Measurements from ENCODE around the gene SYT12. TPM values are rescaled to one million over a fixed set of nuclear protein-coding genes. Genes with fewer than 3 reads are reported as not detected.

The SYT12 gene
- total RNA-seq, 1 donor from 2014 or later: 4.8 TPM

- DNase-seq (ENCODE audit: low spot score) (peak; percentile 56), ATAC-seq (no peak)
Measured at GRCh38 chr11:67054836-67055523, 32.0 kb downstream of the SYT12 start.

DNA sequence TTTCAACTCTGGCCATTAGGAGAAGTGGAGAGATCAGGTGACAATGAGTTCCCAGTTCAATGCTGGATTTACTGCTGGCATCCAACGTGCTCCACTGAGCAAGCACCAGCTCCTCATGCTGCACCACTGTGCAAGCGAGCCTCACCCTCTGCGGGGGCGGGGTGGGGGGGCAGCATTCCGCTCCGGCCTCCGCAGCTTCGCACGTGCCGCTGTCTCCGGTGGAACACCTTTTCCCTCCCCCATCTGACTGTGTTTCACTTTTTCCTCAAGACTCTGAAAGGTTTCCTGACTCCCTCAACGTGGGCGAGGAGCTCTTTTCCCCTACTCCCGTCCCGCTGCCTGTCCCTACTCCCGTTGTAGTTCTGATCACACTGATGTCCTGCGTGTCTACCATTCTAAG is 32.9 kb downstream of the SYT12 start:
- no peak for ATAC-seq
- peak; percentile 49 for DNase-seq (ENCODE audit: low spot score)

GRCh38 chr11:67056267-67057204 is 33.6 kb downstream of the SYT12 start, which contains the start of gene RHOD:
TSS of gene RHOD (plus strand) at chr11:67056847. CDS start at chr11:67056903, 56 bp downstream.
- DNase-seq (ENCODE audit: low spot score): peak; percentile 74
- ATAC-seq: peak; percentile 66

DNA sequence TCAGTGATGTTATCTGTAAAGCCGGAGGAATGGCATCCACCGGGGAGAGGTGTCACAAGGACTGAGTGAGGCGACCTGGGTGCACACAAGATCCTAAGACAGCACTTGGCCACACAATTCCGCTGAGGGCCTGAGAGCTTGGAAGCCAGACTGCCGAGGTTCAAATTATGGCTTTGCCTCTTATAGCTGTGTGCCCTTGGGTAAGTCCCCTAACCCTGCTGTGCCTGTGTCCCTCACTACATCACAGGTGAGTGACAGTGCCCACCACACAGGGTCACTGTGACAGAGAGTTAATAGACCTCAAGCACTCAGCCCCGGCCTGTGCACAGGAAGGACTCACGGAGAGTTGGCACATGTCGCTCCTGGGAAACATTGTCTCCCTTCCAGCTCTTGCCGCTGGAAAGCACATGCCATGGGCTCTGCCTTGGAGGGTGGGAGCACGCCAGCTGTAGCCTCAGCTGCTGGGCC is 34.3 kb downstream of the SYT12 start:
- peak; percentile 69 for DNase-seq (ENCODE audit: low spot score)
- peak; percentile 44 for ATAC-seq

DNA sequence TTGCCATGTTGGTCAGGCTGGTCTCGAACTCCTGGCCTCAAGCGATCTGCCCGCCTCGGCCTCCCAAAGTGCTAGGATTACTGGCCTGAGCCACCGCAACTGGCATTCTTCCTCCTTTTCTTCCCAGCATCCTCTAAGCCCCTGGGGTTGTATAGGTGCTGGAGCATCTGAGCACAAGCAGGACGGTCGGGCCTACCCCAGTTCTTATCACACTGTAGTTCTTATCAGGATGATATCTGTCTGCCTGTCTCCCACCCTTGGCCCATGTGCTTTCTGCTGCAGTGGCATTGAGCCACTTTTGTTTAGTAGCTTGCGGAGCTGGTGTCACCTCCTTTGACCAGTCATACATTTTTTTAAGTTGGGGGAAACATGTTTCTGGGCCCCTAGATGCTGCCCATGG is 35.6 kb downstream of the SYT12 start:
- no peak for ATAC-seq

DNA sequence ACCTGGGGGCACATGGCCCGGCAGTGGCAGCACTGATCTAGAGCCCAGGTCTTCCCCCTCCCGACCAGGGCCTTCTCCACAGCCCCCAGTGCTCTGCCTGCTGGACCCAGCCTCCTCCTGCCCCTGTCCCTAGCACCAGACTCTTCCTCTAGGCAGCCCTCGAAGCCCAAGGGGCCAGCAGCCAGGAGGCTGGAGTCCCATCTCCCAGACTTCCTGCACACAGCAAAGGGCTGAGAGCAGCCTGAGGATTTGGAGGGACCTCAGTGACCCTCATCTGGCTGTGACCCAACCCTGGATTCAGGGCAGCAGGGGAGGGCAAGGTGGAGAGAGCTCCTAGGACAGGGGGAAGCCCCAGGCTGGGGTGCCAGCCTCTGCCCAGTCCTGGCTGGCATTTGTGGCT is 36.7 kb downstream of the SYT12 start:
- DNase-seq (ENCODE audit: low spot score) (peak; percentile 45), ATAC-seq (no peak)

More for the DNA sequence above, 35.6 kb downstream of the SYT12 start:
- DNase-seq (ENCODE audit: low spot score): no peak

DNA sequence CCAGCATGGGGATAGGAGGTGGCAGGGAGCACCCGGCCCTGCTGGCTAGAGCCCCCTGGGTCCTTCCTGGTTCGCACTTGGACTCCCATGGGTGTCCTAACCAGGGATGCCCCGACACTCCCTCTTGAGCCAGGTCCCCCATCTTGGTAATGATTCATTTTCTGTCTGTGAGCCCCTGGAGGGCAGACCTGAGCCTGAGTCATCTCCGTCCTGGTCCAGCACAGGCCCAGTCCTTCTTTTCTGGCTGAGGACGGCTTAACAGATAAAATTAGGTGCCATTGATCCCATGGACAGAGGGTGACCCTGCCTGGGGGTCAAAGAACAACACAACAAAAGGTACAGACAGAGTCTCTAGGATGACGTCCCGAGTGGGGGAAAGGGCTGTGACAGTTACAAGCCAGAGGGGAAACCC is 37.2 kb downstream of the SYT12 start:
- ATAC-seq (peak; percentile 50), DNase-seq (ENCODE audit: low spot score) (peak; percentile 65)

- DNase-seq (ENCODE audit: low spot score) (no peak), ATAC-seq (no peak)
Measured at GRCh38 chr11:67062526-67063373, 39.8 kb downstream of the SYT12 start.

DNA sequence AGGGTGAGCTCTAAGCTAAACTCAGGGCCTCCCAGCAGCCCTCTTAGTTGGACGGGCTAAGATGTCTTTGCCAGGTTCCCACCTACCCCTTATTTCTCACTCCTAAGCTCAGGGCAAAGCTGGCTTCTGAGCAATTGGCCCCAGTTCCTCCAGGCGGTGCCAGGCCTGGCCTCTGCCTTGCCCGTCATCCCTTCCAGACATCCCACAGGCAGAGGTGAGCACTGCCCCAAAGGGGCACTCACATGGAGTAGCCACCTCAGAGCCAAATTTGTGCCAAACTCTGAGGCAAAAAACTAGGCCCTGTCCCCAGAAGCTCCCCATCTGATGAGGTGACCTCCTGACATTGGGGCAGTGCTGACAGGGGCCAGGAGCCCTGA is 43.4 kb downstream of the SYT12 start:
- ATAC-seq: peak; percentile 10

DNA sequence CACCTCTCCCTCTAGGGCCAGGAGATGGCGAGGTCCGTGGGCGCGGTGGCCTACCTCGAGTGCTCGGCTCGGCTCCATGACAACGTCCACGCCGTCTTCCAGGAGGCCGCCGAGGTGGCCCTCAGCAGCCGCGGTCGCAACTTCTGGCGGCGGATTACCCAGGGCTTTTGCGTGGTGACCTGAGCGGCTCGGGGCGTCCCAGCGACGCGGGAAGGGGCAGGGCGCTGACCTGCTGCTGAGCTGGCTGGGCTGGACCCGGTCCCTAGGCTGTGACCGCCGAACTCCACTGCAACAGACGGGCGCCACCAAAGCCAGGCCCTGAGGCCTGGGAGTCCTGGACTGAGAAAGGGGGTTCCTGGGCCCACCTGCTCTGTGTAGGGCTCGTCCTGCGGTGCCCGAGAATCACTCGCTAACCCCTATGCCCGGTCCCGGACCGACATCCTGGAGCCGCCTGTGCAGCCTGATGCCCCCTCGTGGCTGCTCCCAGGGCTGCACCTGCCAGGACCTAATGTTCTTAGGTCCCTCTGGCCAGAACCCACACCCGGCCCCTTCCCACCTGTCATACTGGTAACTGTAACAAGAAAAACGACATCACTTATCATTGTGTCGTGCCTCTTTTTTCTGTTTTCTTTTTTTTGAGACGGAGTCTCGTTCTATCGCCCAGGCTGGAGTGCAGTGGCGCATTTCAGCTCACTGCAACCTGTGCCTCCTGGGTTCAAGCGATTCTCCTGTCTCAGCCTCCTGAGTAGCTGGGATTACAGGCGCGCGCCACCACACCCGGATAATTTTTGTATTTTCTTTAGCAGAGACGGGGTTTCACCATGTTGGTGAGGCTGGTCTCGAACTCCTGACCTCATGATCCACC is 48.7 kb downstream of the SYT12 start:
- ATAC-seq (peak; percentile 92), DNase-seq (ENCODE audit: low spot score) (peak; percentile 80)

More for the DNA sequence above, 43.4 kb downstream of the SYT12 start:
- DNase-seq (ENCODE audit: low spot score): no peak

DNA sequence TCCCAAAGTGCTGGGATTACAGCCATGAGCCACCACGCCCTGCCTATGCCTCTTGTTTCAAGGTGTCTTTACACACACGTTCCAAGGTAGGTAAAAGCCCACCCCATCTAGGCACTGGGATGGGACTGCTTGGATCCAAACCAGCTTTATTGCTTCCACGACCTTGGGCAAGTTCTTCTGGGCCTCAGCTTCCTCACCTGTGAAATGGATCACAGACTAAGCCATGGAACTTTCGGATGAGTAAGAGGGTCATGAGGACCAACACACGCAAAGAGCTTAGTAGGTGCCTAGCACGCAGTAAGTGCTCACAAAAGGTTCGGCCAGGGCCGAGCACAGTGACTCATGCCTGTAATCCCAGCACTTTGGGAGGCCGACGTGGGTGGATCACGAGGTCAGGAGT is 49.4 kb downstream of the SYT12 start:
- DNase-seq (ENCODE audit: low spot score): no peak
- ATAC-seq: no peak

DNA sequence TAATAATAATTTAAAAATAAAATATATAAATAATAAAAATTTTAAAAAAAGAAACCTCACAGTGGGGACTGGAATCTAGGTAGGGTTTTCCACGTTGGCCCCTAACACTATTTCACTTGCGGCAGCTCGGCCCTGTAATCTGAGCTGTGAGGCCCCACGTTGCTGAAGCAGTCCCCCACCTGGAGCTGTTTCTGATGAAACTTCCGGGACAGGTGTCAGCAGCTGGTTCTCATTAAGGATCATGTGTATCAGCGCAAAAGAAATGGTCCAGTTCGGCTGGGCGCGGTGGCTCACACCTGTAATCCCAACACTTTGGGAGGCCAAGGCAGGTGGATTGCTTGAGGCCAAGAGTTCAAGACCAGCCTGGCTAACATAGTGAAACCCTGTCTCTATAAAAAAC is 51.0 kb downstream of the SYT12 start:
- ATAC-seq (no peak), DNase-seq (ENCODE audit: low spot score) (no peak)

DNA sequence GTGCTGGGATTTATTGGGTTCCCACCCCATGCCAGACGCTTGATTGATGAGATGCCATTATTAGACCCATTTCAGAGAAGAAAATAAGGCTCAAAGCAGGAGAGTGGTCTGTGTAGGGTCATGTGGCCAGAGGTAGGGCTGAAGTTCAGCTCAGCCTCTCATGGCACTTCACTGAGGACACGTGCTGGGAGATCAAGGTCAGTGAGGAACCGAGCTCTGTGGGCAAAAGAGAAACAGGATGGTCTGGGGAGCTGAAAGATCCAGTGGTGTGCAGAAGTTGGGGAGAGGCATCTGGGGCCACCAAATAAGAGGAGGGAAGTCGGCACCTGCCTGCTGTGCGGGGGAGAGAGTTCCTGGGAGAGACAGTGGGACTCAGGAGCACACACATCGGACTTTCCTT is 53.3 kb downstream of the SYT12 start:
- ATAC-seq (peak; percentile 56), DNase-seq (ENCODE audit: low spot score) (no peak)

- no peak for ATAC-seq
- DNase-seq (ENCODE audit: low spot score): no peak
Measured at GRCh38 chr11:67079065-67079705, 56.3 kb downstream of the SYT12 start.

DNA sequence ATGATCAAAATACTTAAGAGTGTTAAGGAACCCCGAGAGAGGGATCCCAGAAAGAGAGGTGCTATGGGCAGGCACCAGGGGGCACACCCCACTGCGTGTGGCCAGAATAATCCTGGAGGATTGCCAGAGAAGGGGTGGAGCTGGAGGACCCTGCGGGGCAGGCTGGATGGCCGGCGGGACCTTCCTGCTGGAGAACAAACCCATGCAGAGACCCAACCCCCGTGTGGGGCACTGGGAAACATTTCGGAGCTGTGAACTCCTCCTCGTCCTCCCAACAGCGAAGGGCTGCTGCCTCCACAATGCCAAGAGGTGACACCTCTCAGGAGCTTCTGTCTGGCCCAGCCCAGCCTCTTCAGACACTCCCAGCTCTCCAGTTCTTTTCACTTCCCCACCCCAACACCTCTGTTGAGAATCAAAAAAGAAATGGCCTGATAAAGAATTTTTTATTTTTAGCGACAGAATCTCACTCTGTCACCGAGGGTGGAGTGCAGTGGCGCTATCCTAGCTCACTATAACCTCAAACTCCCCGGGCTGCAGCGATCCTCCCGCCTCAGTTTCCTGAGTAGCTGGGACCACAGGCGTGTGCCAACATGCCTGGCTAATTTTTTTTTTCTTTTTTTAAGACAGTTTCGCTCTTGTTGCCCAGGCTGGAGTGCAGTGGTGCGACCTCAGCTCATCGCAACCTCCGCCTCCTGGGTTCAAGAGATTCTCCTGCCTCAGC is 59.3 kb downstream of the SYT12 start:
- DNase-seq (ENCODE audit: low spot score) (no peak), ATAC-seq (no peak)

GRCh38 chr11:67083786-67084366 is 60.9 kb downstream of the SYT12 start:
- ATAC-seq (no peak), DNase-seq (ENCODE audit: low spot score) (no peak)

DNA sequence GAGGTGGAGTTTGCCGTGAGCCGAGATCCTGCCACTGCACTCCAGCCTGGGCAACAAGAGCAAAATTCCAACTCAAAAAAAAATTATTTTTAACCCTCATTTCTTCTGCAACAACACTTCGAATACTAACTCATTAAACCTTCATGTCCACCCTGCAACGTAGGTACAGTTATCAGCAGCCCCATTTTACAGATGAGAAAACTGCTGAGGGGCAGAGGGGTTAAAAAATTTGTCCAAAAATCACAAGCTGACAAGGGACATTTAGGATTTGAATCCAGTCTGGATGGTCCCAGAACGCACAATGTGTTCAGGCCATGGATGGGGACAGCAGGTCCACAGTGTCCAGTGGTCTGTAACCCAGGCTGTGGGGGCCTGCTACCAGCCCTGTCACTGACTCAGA is 62.7 kb downstream of the SYT12 start:
- DNase-seq (ENCODE audit: low spot score) (no peak), ATAC-seq (no peak)

DNA sequence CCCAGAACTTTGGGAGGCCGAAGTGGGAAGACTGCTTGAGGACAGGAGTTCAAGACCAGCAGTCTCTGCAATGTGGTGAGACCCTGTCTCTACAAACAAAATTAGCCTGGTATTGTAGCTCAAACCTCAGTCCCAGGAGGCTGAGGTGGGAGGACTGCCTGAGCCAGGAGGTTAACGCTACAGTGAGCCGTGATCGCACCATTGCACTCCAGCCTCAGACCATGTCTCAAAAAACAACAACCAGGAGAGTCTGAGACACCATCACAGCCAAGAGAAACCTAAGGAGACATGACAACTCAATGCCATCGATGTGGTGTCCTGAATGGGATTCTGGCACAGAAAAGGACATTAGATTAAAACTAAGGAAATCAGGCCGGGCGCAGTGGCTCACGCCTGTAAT is 67.8 kb downstream of the SYT12 start:
- ATAC-seq: no peak
- no peak for DNase-seq (ENCODE audit: low spot score)

DNA sequence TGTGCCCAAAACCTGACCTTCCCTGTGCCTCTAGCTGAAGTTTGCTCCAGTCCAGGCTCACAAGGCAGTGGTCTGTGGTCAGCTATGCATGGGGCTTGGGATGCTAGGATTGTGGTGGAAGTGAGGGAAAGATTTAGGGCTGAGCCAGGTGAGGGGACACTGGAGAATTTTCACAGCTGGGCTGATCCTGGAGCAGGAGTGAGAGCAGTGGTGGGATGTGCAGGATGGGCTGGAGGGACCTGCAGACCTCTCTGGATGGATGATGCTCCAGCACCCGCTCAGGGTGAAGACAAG is 72.2 kb downstream of the SYT12 start:
- DNase-seq (ENCODE audit: low spot score) (no peak), ATAC-seq (no peak)

Measured in left lobe of liver (tissue), 2 donors.